SK-N-MC (cell line): ENCODE measurements around the gene MYOM3.

Experiments
- DNase-seq: peaks from one replicate; pipeline ENCODE4 v3.0.0-alpha.2; 2011; ENCODE audit warnings: low read depth, low spot score
- H3K27ac ChIP-seq: fragments of 200-600 bp; sonication (generic); 2 replicates; pipeline ENCODE4 v1.5.1; 2016; ENCODE audit warnings: mixed run types
- H3K36me3 ChIP-seq: fragments of 200-600 bp; sonication (generic); 2 replicates; pipeline ENCODE4 v1.6.1; 2017; ENCODE audit warnings: antibody characterized with exemption, low read length, mixed read lengths; ENCODE audit not compliant: insufficient read depth
- H3K4me3 ChIP-seq: fragments of 200-600 bp; sonication (generic); 2 replicates; pipeline ENCODE4 v1.5.1; 2016
- H3K9ac ChIP-seq: fragments of 200-600 bp; sonication (generic); 2 replicates; pipeline ENCODE4 v1.8.0; 2017; ENCODE audit warnings: mixed run types, mixed read lengths; ENCODE audit not compliant: insufficient read length
- H3K9me3 ChIP-seq: fragments of 200-600 bp; sonication (generic); 2 replicates; pipeline ENCODE4 v1.6.1; 2017; ENCODE audit warnings: low read depth, mild to moderate bottlenecking, antibody characterized with exemption, low read length, moderate library complexity, mixed read lengths
- EZH2 ChIP-seq: fragments of 200-600 bp; sonication (generic); IDR thresholded peaks from one replicate; pipeline ENCODE4 v1.6.1; 2017; ENCODE audit warnings: antibody characterized with exemption
- FOXP2 ChIP-seq: optimal IDR thresholded peaks from 2 replicates; pipeline ENCODE3; 2011; ENCODE audit warnings: mild to moderate bottlenecking, moderate library complexity; ENCODE audit not compliant: insufficient read depth; ENCODE audit errors: extremely low read length, control extremely low read depth
- POLR2AphosphoS5 ChIP-seq: IDR thresholded peaks from 2 replicates; pipeline ENCODE4 v1.6.1; 2012; ENCODE audit warnings: mild to moderate bottlenecking, low read depth, low read length, borderline replicate concordance

The MYOM3 gene

GRCh38 chr1:24141311-24141997, 29.5 kb upstream of the MYOM3 start:
- Histone ChIP-seq H3K27ac (no peak overlapping the region), H3K9me3 (no peaks in the 10 kb centered on the region), H3K9ac (no peak overlapping the region), H3K36me3 (no peaks in the 10 kb centered on the region), H3K4me3 (no peak overlapping the region)
- no peak for DNase-seq
- TF ChIP-seq EZH2 (no peak), FOXP2 (no peak), POLR2AphosphoS5 (no peak)

GRCh38 chr1:24140741-24141181, 28.8 kb upstream of the MYOM3 start:
- H3K27ac ChIP-seq: no peak overlapping the region
- H3K9ac ChIP-seq: no peak overlapping the region
- DNase-seq: no peak
- H3K9me3 ChIP-seq: no peaks in the 10 kb centered on the region
- no peak for TF ChIP-seq POLR2AphosphoS5
- no peak for TF ChIP-seq FOXP2
- no peak for TF ChIP-seq EZH2
- no peak overlapping the region for H3K4me3 ChIP-seq
- no peaks in the 10 kb centered on the region for H3K36me3 ChIP-seq

DNA sequence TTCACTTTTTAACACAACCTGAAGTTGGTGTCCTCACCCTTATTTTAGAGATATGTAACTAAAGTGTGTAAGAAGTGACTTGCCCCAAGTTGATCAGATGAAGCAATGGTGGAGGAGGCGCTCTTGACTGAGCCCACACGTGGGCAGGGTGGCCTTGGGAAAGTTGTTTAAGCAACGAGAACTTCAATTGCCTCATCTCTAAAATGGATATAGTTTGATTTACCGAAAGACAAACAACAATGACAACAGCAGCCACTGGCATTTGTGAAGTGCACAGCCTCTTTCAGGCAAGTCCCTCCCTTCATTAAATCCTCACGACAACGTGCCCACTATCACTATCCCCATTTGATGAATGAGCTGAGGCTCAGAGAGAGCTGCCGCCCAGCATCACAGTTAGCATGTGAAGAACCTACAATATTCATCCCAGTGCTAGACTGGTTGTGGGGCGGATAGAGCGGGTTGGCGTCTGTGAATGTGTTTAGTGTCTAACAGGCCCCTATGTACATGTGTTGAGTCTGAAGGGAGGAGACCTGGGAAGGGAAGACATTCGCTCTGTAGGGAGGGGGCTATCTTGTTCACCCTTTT, 28.0 kb upstream of the MYOM3 start:
- no peak for DNase-seq
- no peak overlapping the region for H3K4me3 ChIP-seq
- TF ChIP-seq EZH2: no peak
- TF ChIP-seq FOXP2: no peak
- no peak for TF ChIP-seq POLR2AphosphoS5

DNA sequence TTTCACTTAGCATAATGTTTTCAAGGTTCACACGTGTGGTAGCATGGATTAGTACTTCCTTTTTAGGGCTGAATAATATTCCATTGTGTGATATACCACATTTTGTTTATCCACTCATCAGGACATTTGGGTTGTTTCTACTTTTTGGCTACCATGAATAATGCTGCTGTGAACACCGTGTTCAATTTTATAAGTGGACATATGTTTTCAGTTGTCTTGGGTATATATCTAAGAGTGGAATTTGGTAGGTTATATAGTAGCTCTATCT, 27.2 kb upstream of the MYOM3 start:
- no peak for TF ChIP-seq EZH2
- TF ChIP-seq FOXP2: no peak
- no peak for TF ChIP-seq POLR2AphosphoS5

More for the DNA sequence above, 28.0 kb upstream of the MYOM3 start:
- Histone ChIP-seq H3K9ac (no peak overlapping the region), H3K27ac (no peak overlapping the region), H3K36me3 (no peaks in the 10 kb centered on the region), H3K9me3 (no peaks in the 10 kb centered on the region)

DNA sequence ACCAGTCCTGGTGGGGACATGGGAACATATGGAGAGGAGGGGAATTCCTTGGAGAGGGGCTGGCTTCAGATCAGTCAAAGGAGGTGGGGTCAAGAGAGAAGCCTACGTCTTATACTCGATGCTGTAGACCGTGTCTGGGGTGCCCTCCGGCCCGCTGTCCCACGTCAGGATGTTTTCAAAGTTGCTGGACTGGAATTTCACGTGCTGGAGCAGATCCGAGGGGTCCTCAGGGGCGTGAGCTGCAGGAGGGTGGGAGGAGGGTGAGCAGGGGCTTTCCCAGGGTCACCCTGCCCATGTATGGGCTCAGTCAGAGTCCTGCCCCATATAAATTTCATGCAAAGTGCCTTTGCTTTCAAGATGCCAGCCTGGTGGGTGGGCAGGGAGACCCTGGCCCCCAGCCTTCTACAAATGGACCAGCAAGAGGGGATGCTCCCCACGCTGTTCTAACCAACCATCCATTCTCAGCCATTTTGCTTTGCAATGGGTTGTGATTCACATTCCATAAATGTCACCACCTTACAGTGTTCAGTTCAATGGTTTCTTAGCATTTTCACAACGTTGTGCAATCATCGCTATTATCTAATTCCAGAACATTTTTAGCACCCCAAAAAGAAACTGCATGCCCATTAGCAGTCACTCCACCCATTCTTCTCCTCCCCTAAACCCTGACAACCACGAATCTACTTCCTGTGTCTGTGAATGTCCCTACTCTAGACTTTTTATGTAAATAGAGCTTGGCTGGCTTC, 26.7 kb upstream of the MYOM3 start:
- H3K27ac ChIP-seq: no peak overlapping the region
- no peak overlapping the region for H3K9ac ChIP-seq
- H3K9me3 ChIP-seq: no peaks in the 10 kb centered on the region
- DNase-seq: no peak
- TF ChIP-seq POLR2AphosphoS5 (no peak), FOXP2 (no peak), EZH2 (no peak)
- H3K4me3 ChIP-seq: no peak overlapping the region
- H3K36me3 ChIP-seq: no peaks in the 10 kb centered on the region

More for the DNA sequence above, 27.2 kb upstream of the MYOM3 start:
- DNase-seq: no peak
- Histone ChIP-seq H3K9me3 (no peaks in the 10 kb centered on the region), H3K27ac (no peak overlapping the region), H3K9ac (no peak overlapping the region), H3K36me3 (no peaks in the 10 kb centered on the region), H3K4me3 (no peak overlapping the region)

- TF ChIP-seq POLR2AphosphoS5: no peak
- no peak for TF ChIP-seq EZH2
- TF ChIP-seq FOXP2: no peak
- no peak for DNase-seq
- H3K27ac ChIP-seq: no peak overlapping the region
- no peaks in the 10 kb centered on the region for H3K36me3 ChIP-seq
- no peak overlapping the region for H3K4me3 ChIP-seq
- no peaks in the 10 kb centered on the region for H3K9me3 ChIP-seq
- no peak overlapping the region for H3K9ac ChIP-seq
Observed at GRCh38 chr1:24136956-24137539, 25.1 kb upstream of the MYOM3 start.

DNA sequence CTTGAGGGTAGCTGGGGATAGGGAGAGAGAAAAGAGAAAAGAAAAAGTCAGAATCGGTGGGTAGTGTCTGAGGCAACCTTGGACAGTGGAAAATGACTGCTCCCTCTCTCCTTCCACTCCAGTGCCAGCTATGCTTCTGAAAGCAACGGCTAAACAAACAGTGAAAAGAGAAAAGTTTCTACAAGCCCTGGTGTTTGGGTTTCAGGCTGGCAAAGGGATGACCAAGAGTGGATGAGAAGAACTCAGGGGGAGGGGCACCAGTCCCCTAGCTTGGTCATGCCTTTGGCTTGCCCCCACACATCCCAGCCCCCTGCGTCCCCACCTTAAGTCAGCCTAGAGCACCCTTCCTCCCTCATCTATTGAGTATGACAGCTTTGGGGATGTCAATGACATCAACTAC, 22.4 kb upstream of the MYOM3 start:
- Histone ChIP-seq H3K9me3 (no peaks in the 10 kb centered on the region), H3K4me3 (no peak overlapping the region), H3K27ac (no peak overlapping the region), H3K36me3 (no peaks in the 10 kb centered on the region), H3K9ac (no peak overlapping the region)
- DNase-seq: no peak
- no peak for TF ChIP-seq FOXP2
- no peak for TF ChIP-seq EZH2
- no peak for TF ChIP-seq POLR2AphosphoS5

GRCh38 chr1:24133819-24134218, 21.9 kb upstream of the MYOM3 start:
- no peak overlapping the region for H3K4me3 ChIP-seq
- H3K9me3 ChIP-seq: no peaks in the 10 kb centered on the region
- H3K36me3 ChIP-seq: no peaks in the 10 kb centered on the region
- no peak overlapping the region for H3K27ac ChIP-seq
- DNase-seq: no peak
- no peak overlapping the region for H3K9ac ChIP-seq
- TF ChIP-seq POLR2AphosphoS5 (no peak), EZH2 (no peak), FOXP2 (no peak)

DNA sequence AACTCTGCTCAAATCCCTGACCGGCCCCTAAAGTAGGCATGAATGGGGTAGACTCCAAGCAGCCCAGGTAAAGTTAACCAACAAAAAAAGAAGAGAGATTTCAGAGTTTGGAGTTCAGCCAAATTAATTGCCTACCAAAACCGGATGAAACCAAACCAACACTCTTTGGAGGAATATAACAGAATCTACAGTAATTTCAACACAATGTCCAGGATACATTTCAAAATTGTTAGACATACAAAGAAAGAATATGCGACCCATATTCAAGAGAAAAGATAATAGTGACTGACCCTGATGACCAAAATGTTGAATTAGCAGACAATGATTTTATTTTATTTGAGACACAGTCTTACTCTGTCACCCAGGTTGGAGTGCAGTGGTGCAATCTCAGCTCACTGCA, 18.4 kb upstream of the MYOM3 start:
- DNase-seq: no peak
- TF ChIP-seq POLR2AphosphoS5 (no peak), FOXP2 (no peak), EZH2 (no peak)
- H3K4me3 ChIP-seq: no peak overlapping the region
- H3K27ac ChIP-seq: no peak overlapping the region
- no peaks in the 10 kb centered on the region for H3K36me3 ChIP-seq
- no peak overlapping the region for H3K9ac ChIP-seq
- H3K9me3 ChIP-seq: no peaks in the 10 kb centered on the region
